HepG2 (cell line): Measurements from ENCODE around the gene FAM217B. TPM values are rescaled to one million over a fixed set of nuclear protein-coding genes. Genes with fewer than 3 reads are reported as not detected.

Source experiments
- ATAC-seq: fragments of 200-7000 bp; cut with Tn5 transposase; 3 replicates; pipeline ENCODE4 v1.9.1; 2020; ENCODE audit warnings: mild to moderate bottlenecking, moderate library complexity
- BruUV-seq: library from RNA; stranded (reverse); fragments of 400-500 nt; replicated peaks from 2 replicates; lab custom pipeline; 2021; lab: Mats Ljungman, UMichigan
- CTCF ChIA-PET: fragments of 300-600 bp; formaldehyde crosslinking; extraction: SDS; loops from one replicate; lab custom pipeline; 2021; ENCODE audit warnings: low total read pairs, inconsistent platforms, low intra/inter-chr PET ratio; lab: Yijun Ruan, JAX
- POLR2A ChIA-PET: fragments of 350-600 bp; sonication (Branson Sonifier 250); formaldehyde crosslinking; loops from one replicate; lab custom pipeline; 2020; ENCODE audit warnings: antibody characterized with exemption, inconsistent platforms; lab: Yijun Ruan, JAX
- DNase-seq: peaks from one replicate; pipeline ENCODE4 v3.0.0-alpha.2; 2015; ENCODE audit warnings: low spot score
- FAIRE-seq: peaks from 3 replicates; lab custom pipeline; 2011; peaks lifted over from hg19 to GRCh38; lab: Jason Lieb, UNC
- H2AFZ ChIP-seq: one replicate; pipeline ENCODE4 v1.6.1; 2011; ENCODE audit warnings: low read length, inconsistent platforms
- H3K27ac ChIP-seq: fragments of 300-600 bp; 3 replicates; pipeline ENCODE4 v1.8.0; 2011; ENCODE audit warnings: mixed run types, mild to moderate bottlenecking, mixed read lengths, low read length, inconsistent platforms; ENCODE audit not compliant: insufficient read depth; ENCODE audit errors: extremely low read length
- H3K27me3 ChIP-seq, 2 experiments: fragments of 200-600 bp in 1 of 2; 2 replicates in 1 of 2; 3 replicates in 1 of 2; pipeline versions ENCODE4 v1.6.0 to v1.8.0; 2011; ENCODE audit warnings: low read length in 2 of 2, mild to moderate bottlenecking in 2 of 2, moderate library complexity in 2 of 2, inconsistent platforms in 1 of 2; ENCODE audit not compliant: insufficient read depth in 2 of 2, control insufficient read depth in 1 of 2
- H3K36me3 ChIP-seq, 2 experiments: fragments of 200-600 bp in 1 of 2; replicated peaks in 1 of 2; 2 replicates in 1 of 2; 3 replicates in 1 of 2; pipeline versions ENCODE4 v1.5.1 to v1.8.0; 2011; ENCODE audit warnings: low read length in 2 of 2, inconsistent platforms in 1 of 2; ENCODE audit not compliant: insufficient read depth in 2 of 2, control insufficient read depth in 1 of 2
- H3K4me1 ChIP-seq: 2 replicates; pipeline ENCODE4 v1.5.1; 2012; ENCODE audit warnings: low read length, inconsistent platforms; ENCODE audit not compliant: insufficient read depth
- H3K4me2 ChIP-seq: 2 replicates; pipeline ENCODE4 v1.6.0; 2011; ENCODE audit warnings: low read depth, low read length, inconsistent platforms
- H3K4me3 ChIP-seq, 3 experiments: fragments of 200-600 bp in 1 of 3; sonication (generic), shearing (Covaris generic) in 1 of 3; replicated peaks in 1 of 3; 2 replicates each; pipeline ENCODE4 v1.5.1; 2011 to 2016; ENCODE audit warnings: low read length in 3 of 3, inconsistent platforms in 2 of 3, low read depth in 2 of 3, mild to moderate bottlenecking in 2 of 3, control low read depth in 1 of 3, mixed read lengths in 1 of 3; ENCODE audit not compliant: insufficient read depth in 1 of 3
- H3K79me2 ChIP-seq: one replicate; pipeline ENCODE4 v1.6.1; 2011; ENCODE audit warnings: low read length, inconsistent platforms; ENCODE audit not compliant: insufficient read depth
- H3K9ac ChIP-seq: 2 replicates; pipeline ENCODE4 v1.6.0; 2011; ENCODE audit warnings: mild to moderate bottlenecking, low read depth, low read length, inconsistent platforms; ENCODE audit not compliant: insufficient read depth
- H3K9me3 ChIP-seq: 2 replicates; pipeline ENCODE4 v1.5.1; 2012; ENCODE audit warnings: mild to moderate bottlenecking, low read length
- H4K20me1 ChIP-seq: 2 replicates; pipeline ENCODE4 v1.6.0; 2011; ENCODE audit warnings: inconsistent platforms, mild to moderate bottlenecking, low read length, moderate library complexity; ENCODE audit not compliant: insufficient read depth
- ARID3A ChIP-seq: IDR thresholded peaks from 2 replicates; pipeline ENCODE4 v1.6.1; 2012; ENCODE audit warnings: low read depth, low read length, improper control_type of control experiment
- ZC3H13 ChIP-seq: sonication (generic); formaldehyde crosslinking; IDR thresholded peaks from 2 replicates; pipeline ENCODE4 v1.8.1; 2023; ENCODE audit warnings: mild to moderate bottlenecking, missing genetic modification reagents, moderate library complexity
- ZNF276 ChIP-seq: sonication (generic); formaldehyde crosslinking; IDR thresholded peaks from 2 replicates; pipeline ENCODE4 v1.4.0; 2020; ENCODE audit warnings: mild to moderate bottlenecking, low read depth, missing genetic modification reagents
- ZNF674 ChIP-seq: sonication (generic); formaldehyde crosslinking; IDR thresholded peaks from 2 replicates; pipeline ENCODE4 v1.5.0; 2020; ENCODE audit warnings: low read depth, mild to moderate bottlenecking, missing genetic modification reagents
- WGBS: methylation state at CpG from one replicate; pipeline ENCODE4 v1.1.6; 2017; ENCODE audit warnings: low lambda C conversion rate; 5-methylcytosine and 5-hydroxymethylcytosine counted together
- in situ Hi-C: cut with HindIII; loops from 2 replicates; pipeline ENCODE4 v1.10.0; 2017; ENCODE audit warnings: low pct_unique_long_range_greater_than_20kb; ENCODE audit not compliant: extremely low pct_ligation_motif_present
- intact Hi-C: fragments of 100-400 bp; cut with micrococcal nuclease; formaldehyde crosslinking; loops from one replicate; pipeline ENCODE4 v1.10.0; 2022; ENCODE audit not compliant: unreplicated experiment
- polyA plus RNA-seq, 8 experiments: library from polyadenylated mRNA; depleted of rRNA in 3 of 8; stranded (reverse) in 7 of 8; unstranded in 1 of 8; fragments of >200 nt; fragmentation: Illumina TruSeq in 4 of 8; extraction: Trizol in 4 of 8; gene quantifications; 2 replicates each; pipeline versions ENCODE4 v1.2.1 to v1.2.3, GENCODE V29; 2011 to 2016; ENCODE audit warnings: low read depth in 4 of 8, missing spikeins in 1 of 8, mixed read lengths in 1 of 8; ENCODE audit not compliant: insufficient read depth in 1 of 8
- total RNA-seq, 5 experiments: library from RNA; depleted of rRNA; stranded (reverse); fragments of >200 nt; fragmentation: Illumina TruSeq; extraction: Trizol; gene quantifications; 2 replicates each; pipeline ENCODE4 v1.2.3, GENCODE V29; 2016; ENCODE audit warnings: low read depth in 1 of 5

The FAM217B gene
- total and polyA plus RNA-seq, 2 of the 13 experiments (the other 11 are each of a cell fraction or from before 2014, with no cell fraction given): 11.1 to 14.3 TPM

- ATAC-seq: peak; percentile 47
- Histone ChIP-seq H2AFZ (no peak overlapping the region), H3K27me3 (no peaks in the 10 kb centered on the region), H3K4me3 (no peak overlapping the region), H3K4me2 (no peak overlapping the region), H4K20me1 (no peaks in the 10 kb centered on the region), H3K9ac (no peak overlapping the region), H3K79me2 (no peaks in the 10 kb centered on the region), H3K36me3 (no peaks in the 10 kb centered on the region), H3K9me3 (no peaks in the 10 kb centered on the region), H3K4me1 (no peaks in the 10 kb centered on the region), H3K27ac (no peak overlapping the region)
- intact Hi-C loops: loop anchor here (1.0 kb wide), 1 partner anchor 104 kb away; no protein-coding TSS in a partner anchor
- no TSS peak for BruUV-seq
- POLR2A ChIA-PET: interaction anchor here (1.9 kb wide), 1 partner anchor 14 kb away, joined by 14 read pairs; the partner anchor contains the start of genes FAM217B and PPP1R3D
- no peak for TF ChIP-seq ZNF276
- FAIRE-seq: no peak
- DNase-seq: no peak
- 66% methylated on average over 4 of the region's 4 CpGs for WGBS
- CTCF ChIA-PET: interaction anchor here (1.4 kb wide), 1 partner anchor 21 kb away, joined by 8 read pairs; the partner anchor contains the start of gene SYCP2
- in situ Hi-C loops: no loop called here
Observed at GRCh38 chr20:59954718-59955117, 14.5 kb downstream of the FAM217B start.

- FAIRE-seq (peak; percentile 84), DNase-seq (peak; percentile 53), ATAC-seq (peak; percentile 98)
- WGBS: 52% methylated on average over 8 of the region's 8 CpGs
- Histone ChIP-seq H4K20me1 (no peaks in the 10 kb centered on the region), H3K9ac (no peak overlapping the region), H3K79me2 (no peaks in the 10 kb centered on the region), H2AFZ (no peak overlapping the region), H3K9me3 (no peaks in the 10 kb centered on the region), H3K27ac (no peak overlapping the region), H3K4me3 (no peak overlapping the region), H3K4me1 (no peaks in the 10 kb centered on the region), H3K4me2 (no peak overlapping the region), H3K36me3 (no peaks in the 10 kb centered on the region), H3K27me3 (no peaks in the 10 kb centered on the region)
- ChIA-PET POLR2A (interaction anchor here (1.9 kb wide), 1 partner anchor 15 kb away, joined by 14 read pairs; the partner anchor contains the start of genes FAM217B and PPP1R3D), CTCF (interaction anchor here (1.4 kb wide), 1 partner anchor 21 kb away, joined by 8 read pairs; the partner anchor contains the start of gene SYCP2)
- BruUV-seq: no TSS peak
- in situ Hi-C loops: no loop called here
- intact Hi-C loops: loop anchor here (1.0 kb wide), 1 partner anchor 105 kb away; no protein-coding TSS in a partner anchor
- no peak for TF ChIP-seq ZC3H13 (CRISPR knock-in tag)
- TF ChIP-seq ZNF674 (CRISPR knock-in tag): no peak
- TF ChIP-seq ARID3A: peak; percentile 61; the same call in 1 of the 2 replicates
Observed at GRCh38 chr20:59955131-59955796, 15.1 kb downstream of the FAM217B start.
